PC-3 (cell line): ENCODE data around the gene MKLN1.

ENCODE experiments used
- CTCF ChIP-seq: fragments of 300-600 bp; sonication (generic); conservative IDR thresholded peaks from 2 replicates; pipeline ENCODE4 v1.5.1; 2017; ENCODE audit warnings: antibody characterized with exemption, low read depth, mild to moderate bottlenecking, low read length
- EZH2 ChIP-seq: fragments of 300-600 bp; sonication (generic); IDR thresholded peaks from one replicate; pipeline ENCODE4 v1.6.1; 2017; ENCODE audit warnings: antibody characterized with exemption, mild to moderate bottlenecking, low read length; ENCODE audit not compliant: unreplicated experiment
- EZH2phosphoT487 ChIP-seq: fragments of 300-600 bp; sonication (generic); IDR thresholded peaks from 2 replicates; pipeline ENCODE4 v1.6.1; 2018; ENCODE audit warnings: mild to moderate bottlenecking, antibody characterized with exemption, low read length, borderline replicate concordance

DNA sequence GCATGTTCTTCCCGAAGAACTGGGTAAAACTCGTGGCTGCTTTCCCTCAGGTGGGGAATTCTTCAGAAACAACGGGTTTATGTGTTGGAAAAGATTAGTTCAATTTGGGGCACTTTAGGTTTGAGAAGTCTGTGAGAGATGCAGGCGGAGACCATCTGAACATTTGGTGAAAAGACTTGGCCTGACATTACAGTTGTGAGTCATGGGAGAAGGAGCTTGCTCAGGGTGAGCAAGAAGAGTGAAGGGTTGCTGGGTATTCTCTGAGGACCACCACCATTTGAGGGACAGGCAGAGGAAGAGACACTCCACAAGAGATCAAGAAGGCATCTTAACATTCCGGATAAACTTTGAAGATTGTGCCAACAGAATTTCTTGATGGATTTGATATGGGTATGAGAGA is 140.1 kb downstream of the MKLN1 start:
- TF ChIP-seq CTCF (no peak), EZH2phosphoT487 (no peak), EZH2 (no peak)
